GM12878 (cell line): ENCODE results near the gene ZNF692. TPM values are rescaled to one million over a fixed set of nuclear protein-coding genes. Genes with fewer than 3 reads are reported as not detected.
A peak's percentile ranks its signal among the peaks of the same experiment; 100 is the strongest.

ENCODE experiments used
- ATAC-seq: fragments of 200-7000 bp; cut with Tn5 transposase; 3 replicates; pipeline ENCODE4 v1.9.1; 2020; ENCODE audit warnings: mild to moderate bottlenecking, moderate library complexity
- BruUV-seq: library from RNA; stranded (reverse); fragments of 400-500 nt; replicated peaks from 2 replicates; lab custom pipeline; 2021; lab: Mats Ljungman, UMichigan
- CTCF ChIA-PET: fragments of 300-600 bp; sonication (Branson Sonifier 250); formaldehyde crosslinking; extraction: SDS; loops from one replicate; lab custom pipeline; 2021; ENCODE audit warnings: inconsistent platforms; lab: Yijun Ruan, JAX
- POLR2A ChIA-PET: fragments of 350-600 bp; formaldehyde crosslinking; extraction: SDS; loops from one replicate; lab custom pipeline; 2021; ENCODE audit warnings: inconsistent platforms; lab: Charles Lee
- RAD21 ChIA-PET: fragments of 300-600 bp; sonication (Branson Sonifier 250); formaldehyde crosslinking; loops from one replicate; lab custom pipeline; 2023; ENCODE audit warnings: antibody characterized with exemption; ENCODE audit not compliant: unreplicated experiment; lab: Charles Lee
- SMC1A ChIA-PET: fragments of 300-600 bp; sonication (Branson Sonifier 250); formaldehyde crosslinking; loops from one replicate; lab custom pipeline; 2023; ENCODE audit not compliant: unreplicated experiment, uncharacterized antibody; lab: Charles Lee
- DNase-seq: peaks from one replicate; pipeline ENCODE4 v3.0.0-alpha.2; 2011; ENCODE audit warnings: low read depth, low spot score
- FAIRE-seq: peaks from 3 replicates; lab custom pipeline; 2011; peaks lifted over from hg19 to GRCh38; lab: Jason Lieb, UNC
- H2AFZ ChIP-seq: 2 replicates; pipeline ENCODE4 v1.6.0; 2011; ENCODE audit warnings: low read depth, low read length, control low read depth; ENCODE audit not compliant: control insufficient read depth
- H3K27ac ChIP-seq: 2 replicates; pipeline ENCODE4 v1.5.1; 2011; ENCODE audit warnings: control low read depth; ENCODE audit not compliant: control insufficient read depth, insufficient read depth
- H3K27me3 ChIP-seq, 2 experiments: replicated peaks in 1 of 2; 2 replicates each; pipeline versions ENCODE4 v1.6.0 to v1.6.1; 2011; ENCODE audit warnings: low read length in 1 of 2; ENCODE audit not compliant: control insufficient read depth in 2 of 2, insufficient read depth in 2 of 2
- H3K36me3 ChIP-seq, 2 experiments: 2 replicates each; pipeline ENCODE4 v1.5.1; 2011; ENCODE audit warnings: low read length in 1 of 2; ENCODE audit not compliant: control insufficient read depth in 2 of 2, insufficient read depth in 2 of 2
- H3K4me1 ChIP-seq: 2 replicates; pipeline ENCODE4 v1.6.1; 2011; ENCODE audit warnings: mild to moderate bottlenecking, low read length, moderate library complexity, mixed read lengths; ENCODE audit not compliant: control insufficient read depth, insufficient read depth
- H3K4me2 ChIP-seq: 2 replicates; pipeline ENCODE4 v1.6.0; 2011; ENCODE audit warnings: control low read depth; ENCODE audit not compliant: control insufficient read depth, insufficient read depth
- H3K4me3 ChIP-seq: fragments of 200-600 bp; sonication (generic); 2 replicates; pipeline ENCODE4 v1.5.1; 2016
- H3K79me2 ChIP-seq: 2 replicates; pipeline ENCODE4 v1.6.0; 2011; ENCODE audit warnings: low read length; ENCODE audit not compliant: control insufficient read depth, insufficient read depth
- H3K9ac ChIP-seq: 2 replicates; pipeline ENCODE4 v1.8.0; 2011; ENCODE audit warnings: low read length, control low read depth, mixed read lengths; ENCODE audit not compliant: control insufficient read depth, insufficient read depth
- H3K9me3 ChIP-seq: replicated peaks from 3 replicates; pipeline ENCODE4 v1.5.1; 2011; ENCODE audit warnings: mild to moderate bottlenecking, low read length; ENCODE audit not compliant: control insufficient read depth, insufficient read depth
- H4K20me1 ChIP-seq: 2 replicates; pipeline ENCODE4 v1.6.0; 2011; ENCODE audit not compliant: control insufficient read depth, insufficient read depth
- BCL3 ChIP-seq: IDR thresholded peaks from 2 replicates; pipeline ENCODE4 v1.6.1; 2011; ENCODE audit warnings: borderline replicate concordance, low read depth, mild to moderate bottlenecking, moderate library complexity, low read length; ENCODE audit not compliant: insufficient read depth, poor library complexity, severe bottlenecking
- MEF2B ChIP-seq: fragments of 450-650 bp; IDR thresholded peaks from 2 replicates; pipeline ENCODE4 v1.6.1; 2018; ENCODE audit warnings: mild to moderate bottlenecking, moderate library complexity; ENCODE audit not compliant: partially characterized antibody, poor library complexity, severe bottlenecking
- POLR2AphosphoS2 ChIP-seq: IDR thresholded peaks from 2 replicates; pipeline ENCODE4 v1.6.1; 2011; ENCODE audit warnings: low read depth, mild to moderate bottlenecking, low read length, improper control_type of control experiment, moderate library complexity
- TARDBP ChIP-seq: IDR thresholded peaks from 2 replicates; pipeline ENCODE4 v1.6.1; 2016; ENCODE audit warnings: borderline replicate concordance
- WGBS: methylation state at CpG from one replicate; pipeline ENCODE4 v1.1.6; 2016; ENCODE audit warnings: low lambda C conversion rate; ENCODE audit not compliant: insufficient replicate concordance, insufficient coverage; ENCODE audit errors: missing lambda C conversion rate; 5-methylcytosine and 5-hydroxymethylcytosine counted together
- in situ Hi-C: fragments of 300-500 bp; cut with MboI; formaldehyde crosslinking; loops from 9 replicates; pipeline ENCODE4 v1.14.3; 2018; ENCODE audit warnings: mixed read lengths
- intact Hi-C: fragments of 100-400 bp; cut with micrococcal nuclease; formaldehyde crosslinking; loops from one replicate; pipeline ENCODE4 v1.14.2; 2022; ENCODE audit not compliant: unreplicated experiment
- polyA plus RNA-seq, 11 experiments: library from polyadenylated mRNA; depleted of rRNA in 4 of 11; unstranded in 6 of 11; stranded (reverse) in 5 of 11; fragments of >200 nt; fragmentation: Nextera tagmentation in 4 of 11; fragmentation: Illumina TruSeq in 1 of 11; extraction: Ambion mirVana in 4 of 11; extraction: Trizol in 1 of 11; gene quantifications; 1 replicate in 1 of 11; 2 replicates in 10 of 11; pipeline versions ENCODE4 v1.2.1 to v1.2.3, GENCODE V29; 2011 to 2016; ENCODE audit warnings: inconsistent platforms in 2 of 11, missing spikeins in 2 of 11, low read depth in 1 of 11
- total RNA-seq, 4 experiments: library from RNA; depleted of rRNA in 3 of 4; stranded (reverse); fragments of >200 nt in 3 of 4; fragmentation: Illumina TruSeq in 1 of 4; extraction: Trizol in 1 of 4; gene quantifications; 2 replicates each; pipeline versions ENCODE4 v1.2.1 to v1.2.3, GENCODE V29; 2013 to 2021

The ZNF692 gene
- total and polyA plus RNA-seq, 10 of the 15 experiments (the other 5 are each of a cell fraction or from before 2014, with no cell fraction given), result 5.3 to 76.6 (median 36.9) TPM

- FAIRE-seq, result no peak
- no peak overlapping the region for H2AFZ ChIP-seq
- SMC1A ChIA-PET, result no interaction called here
- no TSS peak for BruUV-seq
- peaks cover 4% of the 10 kb centered on the region; the same call in 1 of the 2 replicates for H3K79me2 ChIP-seq
- H3K4me3 ChIP-seq, result no peak overlapping the region
- H3K9ac ChIP-seq, result no peak overlapping the region
- RAD21 ChIA-PET, result no interaction called here
- intact Hi-C loops (no loop called here), in situ Hi-C loops (no loop called here)
- no peak for ATAC-seq
- H4K20me1 ChIP-seq, result no peaks in the 10 kb centered on the region
- no peak overlapping the region for H3K27ac ChIP-seq
- POLR2A ChIA-PET, result interaction anchor here (1.1 kb wide), 1 partner anchor 9 kb away, joined by 4 read pairs; no protein-coding TSS in a partner anchor
- CTCF ChIA-PET, result interaction anchor here (2.6 to 8.9 kb wide), 2 partner anchors 9 to 12 kb away, joined by 8 to 60 read pairs; partner anchors contain the start of gene ZNF672
- 93% methylated on average over 10 of the region's 10 CpGs for WGBS
- no peak overlapping the region for H3K4me2 ChIP-seq
- peak; percentile 7 for TF ChIP-seq BCL3
- TF ChIP-seq TARDBP, result no peak
- TF ChIP-seq POLR2AphosphoS2, result peak; percentile 23; the same call in 1 of the 2 replicates
- no peak for TF ChIP-seq MEF2B
- peaks cover 36% of the 10 kb centered on the region in 2 experiments; a peak in 3 of 4 replicates for H3K36me3 ChIP-seq
- peaks cover 17% of the 10 kb centered on the region for H3K4me1 ChIP-seq
- H3K9me3 ChIP-seq, result no peaks in the 10 kb centered on the region
- DNase-seq, result no peak
- H3K27me3 ChIP-seq, result no peaks in the 10 kb centered on the region
Measured at GRCh38 chr1:248850536-248851251, 8.2 kb downstream of the ZNF692 start.
